HG03108 (cell line): ENCODE data around the gene AMBN.

Experiments
- ATAC-seq: cut with Tn5 transposase; IDR thresholded peaks from one replicate; pipeline ENCODE4 v1.9.1; 2021; ENCODE audit warnings: moderate library complexity; ENCODE audit not compliant: unreplicated experiment

The AMBN gene, protein sequence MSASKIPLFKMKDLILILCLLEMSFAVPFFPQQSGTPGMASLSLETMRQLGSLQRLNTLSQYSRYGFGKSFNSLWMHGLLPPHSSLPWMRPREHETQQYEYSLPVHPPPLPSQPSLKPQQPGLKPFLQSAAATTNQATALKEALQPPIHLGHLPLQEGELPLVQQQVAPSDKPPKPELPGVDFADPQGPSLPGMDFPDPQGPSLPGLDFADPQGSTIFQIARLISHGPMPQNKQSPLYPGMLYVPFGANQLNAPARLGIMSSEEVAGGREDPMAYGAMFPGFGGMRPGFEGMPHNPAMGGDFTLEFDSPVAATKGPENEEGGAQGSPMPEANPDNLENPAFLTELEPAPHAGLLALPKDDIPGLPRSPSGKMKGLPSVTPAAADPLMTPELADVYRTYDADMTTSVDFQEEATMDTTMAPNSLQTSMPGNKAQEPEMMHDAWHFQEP

GRCh38 chr4:70591955-70592582 lies at the start of gene AMBN:
TSS of gene AMBN (plus strand) at chr4:70592256. CDS start at chr4:70592359, 103 bp downstream.
- ATAC-seq: no peak

DNA sequence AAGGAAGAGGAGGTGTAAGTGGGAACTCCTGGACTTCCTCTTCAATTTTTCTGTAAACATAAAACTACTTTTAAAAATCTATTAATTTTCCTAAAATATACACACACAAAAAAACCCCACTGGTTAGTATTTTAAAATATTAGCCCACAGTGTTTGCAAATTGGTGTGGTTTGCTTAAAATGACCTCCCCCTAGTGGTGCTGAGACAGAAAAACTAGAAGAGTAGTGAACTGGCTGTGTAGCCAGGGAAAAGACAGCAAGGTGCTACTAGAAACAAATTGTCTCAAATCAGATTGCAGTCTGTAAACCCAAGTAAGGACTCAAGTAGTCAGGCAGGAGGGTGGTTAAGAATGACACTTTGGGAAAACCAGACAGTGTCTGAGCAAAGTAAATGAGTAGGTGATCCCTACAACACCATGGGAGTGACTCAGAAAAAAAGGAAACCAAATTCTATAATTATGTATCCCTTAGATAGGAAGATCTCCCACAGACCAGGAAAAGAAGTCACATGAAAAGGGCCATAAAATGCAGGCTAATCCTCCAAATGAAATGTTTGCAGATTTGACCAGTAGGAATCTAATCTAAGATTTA lies 47.7 kb upstream of the AMBN start:
- no peak for ATAC-seq

- ATAC-seq: no peak
Measured at GRCh38 chr4:70556856-70557255, 35.2 kb upstream of the AMBN start.

- ATAC-seq: no peak
Measured at GRCh38 chr4:70559211-70559830, 32.7 kb upstream of the AMBN start.

GRCh38 chr4:70559924-70560323 lies 32.1 kb upstream of the AMBN start:
- ATAC-seq: no peak

DNA sequence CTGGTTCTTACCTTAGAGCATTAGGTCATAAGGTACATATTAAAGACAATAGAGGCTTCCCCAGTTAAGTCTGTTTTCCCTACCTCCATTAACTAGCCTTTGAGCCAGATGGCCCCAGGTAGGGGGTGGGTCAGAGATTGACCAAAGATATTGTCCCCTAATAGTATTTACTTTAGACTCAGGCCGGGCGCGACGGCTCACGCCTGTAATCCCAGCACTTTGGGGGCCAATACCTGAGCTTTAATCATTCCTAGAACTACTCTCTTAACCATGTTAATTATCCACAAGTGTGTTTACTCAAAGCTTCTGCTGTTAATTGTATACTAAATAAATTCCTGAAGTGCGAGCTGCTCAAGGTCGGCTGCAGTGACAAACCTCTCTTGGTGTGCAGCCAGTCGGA lies 28.0 kb upstream of the AMBN start:
- no peak for ATAC-seq

- no peak for ATAC-seq
Measured at GRCh38 chr4:70570796-70571195, 21.3 kb upstream of the AMBN start.

DNA sequence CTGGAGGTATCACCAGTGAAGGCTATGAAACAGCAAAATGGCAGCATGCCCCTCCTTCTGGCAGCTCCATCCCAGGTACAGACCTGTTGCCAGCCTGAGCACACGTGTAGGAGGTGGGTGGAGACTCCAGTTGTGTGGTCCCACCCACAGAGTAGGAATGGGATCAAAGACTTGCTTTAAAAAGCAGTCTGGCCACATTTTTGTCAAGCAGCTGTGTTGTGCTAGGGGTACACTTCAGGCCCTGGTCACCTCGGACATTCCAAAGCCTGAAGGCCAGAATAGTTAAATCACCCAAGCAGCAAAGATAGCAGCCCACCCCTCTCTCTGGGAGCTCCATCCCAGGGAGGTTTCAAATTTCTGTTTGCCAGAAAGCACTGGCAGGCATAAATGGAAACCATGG lies 20.3 kb upstream of the AMBN start:
- ATAC-seq: no peak

- ATAC-seq: no peak
Measured at GRCh38 chr4:70575964-70576363, 16.1 kb upstream of the AMBN start.

- ATAC-seq: no peak
Measured at GRCh38 chr4:70577220-70577927, 14.7 kb upstream of the AMBN start.

DNA sequence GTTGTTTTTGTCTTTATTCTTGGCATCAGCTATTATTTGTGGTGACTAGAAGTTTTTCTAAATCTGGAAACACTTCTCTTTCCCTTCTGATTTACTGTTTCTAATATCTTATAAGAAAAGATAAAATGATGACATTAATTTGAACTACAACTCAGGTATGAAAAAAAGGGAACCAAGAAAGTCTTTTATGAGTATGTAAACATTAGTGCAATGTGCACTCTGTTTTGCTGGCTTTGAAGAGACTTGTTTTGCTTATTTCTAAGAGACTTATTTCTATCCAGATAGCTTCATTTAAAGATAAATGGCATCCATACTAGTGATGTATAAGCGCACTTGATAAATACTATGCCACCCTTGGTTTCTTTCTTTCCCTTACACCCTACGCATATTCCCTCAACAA lies 10.1 kb upstream of the AMBN start:
- ATAC-seq: no peak

DNA sequence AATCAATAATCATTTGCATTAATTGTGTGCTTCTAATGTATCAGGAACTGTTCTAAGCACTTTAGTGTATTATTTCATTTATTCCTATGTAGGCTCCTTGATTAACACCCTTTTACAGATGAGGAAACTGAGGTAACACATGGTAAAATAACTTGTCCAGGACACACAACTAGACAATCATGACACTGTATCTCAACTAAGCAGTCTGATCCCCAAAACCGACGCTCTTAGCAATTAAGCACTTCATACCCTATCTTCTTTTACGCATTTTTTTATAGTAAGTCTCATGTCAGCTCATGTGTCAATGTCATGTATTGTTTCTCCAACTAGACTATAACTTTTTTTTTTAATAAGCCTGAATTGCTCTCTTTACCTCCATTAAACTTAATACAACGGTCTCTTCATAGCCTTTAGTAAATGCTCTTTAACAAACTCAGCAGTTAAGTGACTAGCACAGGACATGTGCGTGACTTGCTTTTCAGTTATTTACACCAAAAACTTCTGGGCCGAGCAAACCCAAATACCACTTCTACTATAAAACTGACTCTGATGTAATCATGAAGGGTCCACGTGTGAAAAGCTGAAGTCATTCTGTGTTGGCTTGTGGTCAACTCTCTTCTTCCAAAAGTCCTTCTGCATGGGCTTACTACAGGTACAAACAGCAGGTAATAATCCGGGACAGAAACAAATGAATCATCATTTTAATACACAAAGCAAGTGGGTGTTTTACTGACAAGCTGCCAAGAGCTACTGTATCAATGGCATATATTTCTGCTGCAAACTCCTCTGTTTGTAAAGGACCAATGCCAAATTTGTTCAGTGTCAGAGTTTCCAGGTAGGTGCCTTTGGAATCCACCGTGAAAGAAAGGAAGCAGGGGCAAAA lies 7.9 kb upstream of the AMBN start:
- ATAC-seq: no peak

- ATAC-seq: no peak
Measured at GRCh38 chr4:70586841-70587240, 5.2 kb upstream of the AMBN start.

DNA sequence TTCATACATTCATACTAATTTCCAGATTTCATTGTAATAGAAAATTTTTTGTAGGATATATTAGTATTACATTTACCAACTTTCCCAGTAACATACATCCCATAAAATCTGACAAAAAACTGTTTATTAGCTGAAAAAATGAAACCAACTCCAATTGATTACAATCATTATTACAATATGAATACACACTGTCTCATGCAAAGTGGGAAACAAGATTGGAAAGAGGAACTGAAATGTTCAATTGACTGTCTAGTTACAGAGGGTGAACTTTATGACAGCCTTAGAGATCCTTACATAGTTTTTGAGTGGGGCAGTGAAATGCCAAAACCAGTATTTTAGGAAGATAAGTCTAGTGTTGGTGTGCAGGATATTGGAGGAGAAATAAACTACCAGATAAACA lies 2.3 kb upstream of the AMBN start:
- ATAC-seq: peak; percentile 83

- ATAC-seq: no peak
Measured at GRCh38 chr4:70594196-70594595, 2.1 kb downstream of the AMBN start.

DNA sequence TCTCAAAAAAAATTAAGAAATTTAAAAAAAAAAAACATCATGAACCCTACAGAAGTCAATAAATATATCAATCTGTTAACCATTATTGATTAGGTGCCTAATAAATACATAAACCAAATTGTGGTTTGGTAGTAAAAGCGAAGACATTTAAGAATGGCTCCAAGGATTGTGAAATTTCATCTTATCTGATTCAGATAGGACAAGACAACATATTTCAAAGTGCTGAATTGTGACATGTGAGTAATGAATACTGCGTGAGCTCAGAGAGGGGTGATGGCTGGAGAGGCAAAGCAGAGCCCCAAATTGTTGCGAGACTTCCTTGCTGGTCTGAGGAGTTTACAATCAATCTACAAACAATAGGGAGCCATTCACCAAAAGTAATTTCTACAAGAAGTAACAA lies 8.2 kb downstream of the AMBN start:
- ATAC-seq: no peak

- no peak for ATAC-seq
Measured at GRCh38 chr4:70600977-70601376, 8.9 kb downstream of the AMBN start.

DNA sequence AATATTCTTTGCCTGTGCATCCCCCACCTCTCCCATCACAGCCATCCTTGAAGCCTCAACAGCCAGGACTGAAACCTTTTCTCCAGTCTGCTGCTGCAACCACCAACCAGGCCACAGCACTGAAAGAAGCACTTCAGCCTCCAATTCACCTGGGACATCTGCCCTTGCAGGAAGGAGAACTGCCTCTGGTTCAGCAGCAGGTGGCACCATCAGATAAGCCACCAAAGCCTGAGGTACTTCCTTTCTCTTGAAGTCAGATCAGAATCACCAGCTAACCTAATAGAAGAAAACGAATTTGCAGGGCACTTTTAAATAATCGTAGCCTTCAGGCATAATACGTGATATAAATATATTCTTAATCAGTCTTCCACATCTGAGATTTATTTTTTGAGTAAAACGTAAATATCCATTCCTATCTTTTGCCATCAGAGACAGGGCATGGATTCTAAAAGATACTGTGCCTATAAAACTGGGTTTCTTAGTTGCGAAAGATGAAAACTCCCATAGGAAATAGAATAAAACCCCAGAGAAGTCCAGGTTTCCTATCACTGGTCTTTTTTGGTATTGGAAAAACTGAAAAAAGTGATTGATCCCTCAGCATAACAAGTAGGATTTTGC lies 9.5 kb downstream of the AMBN start:
- ATAC-seq: peak; percentile 95

- no peak for ATAC-seq
Measured at GRCh38 chr4:70603856-70604255, 11.8 kb downstream of the AMBN start.

DNA sequence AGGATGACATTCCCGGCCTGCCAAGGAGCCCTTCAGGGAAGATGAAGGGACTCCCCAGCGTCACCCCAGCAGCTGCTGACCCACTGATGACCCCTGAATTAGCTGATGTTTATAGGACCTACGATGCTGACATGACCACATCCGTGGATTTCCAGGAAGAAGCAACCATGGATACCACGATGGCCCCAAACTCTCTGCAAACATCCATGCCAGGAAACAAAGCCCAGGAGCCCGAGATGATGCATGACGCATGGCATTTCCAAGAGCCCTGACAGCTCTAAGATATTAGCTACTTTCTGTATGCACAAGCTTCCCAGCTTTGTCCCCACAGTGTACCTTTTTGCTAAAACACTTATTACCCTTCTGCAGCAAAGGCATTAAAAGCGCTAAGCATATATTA lies 14.4 kb downstream of the AMBN start:
- no peak for ATAC-seq
